Sigmoid colon (tissue), 7 donors: ENCODE results near the gene ITGB8. TPM values are rescaled to one million over a fixed set of nuclear protein-coding genes. Genes with fewer than 3 reads are reported as not detected.

Experiments used
- DNase-seq: peaks from one replicate; pipeline ENCODE4 v3.0.0-alpha.2; 2019
- H3K27ac ChIP-seq, 4 donors: fragments of 200-600 bp; sonication (generic); one replicate each; pipeline ENCODE4 v1.5.1; 2016 to 2019; ENCODE audit warnings: mild to moderate bottlenecking in 1 of 4
- H3K27me3 ChIP-seq, 3 donors: fragments of 200-600 bp; sonication (generic); one replicate each; pipeline ENCODE4 v1.5.1; 2019; ENCODE audit warnings: mild to moderate bottlenecking in 1 of 3
- H3K36me3 ChIP-seq, 4 donors: fragments of 200-600 bp; sonication (generic); one replicate each; pipeline ENCODE4 v1.5.1; 2016 to 2019
- H3K4me1 ChIP-seq, 4 donors: fragments of 200-600 bp; sonication (generic); one replicate each; pipeline ENCODE4 v1.5.1; 2017 to 2019
- H3K4me3 ChIP-seq, 4 donors: fragments of 200-600 bp; sonication (generic); one replicate each; pipeline ENCODE4 v1.5.1; 2017 to 2019; ENCODE audit warnings: mild to moderate bottlenecking in 2 of 4, moderate library complexity in 1 of 4
- H3K9me3 ChIP-seq, 4 donors: fragments of 200-600 bp in 3 of 4; sonication (generic) in 3 of 4; one replicate each; pipeline versions ENCODE4 v1.5.1 to v1.6.1; 2013 to 2019
- EP300 ChIP-seq, 4 donors: sonication (generic); formaldehyde crosslinking; IDR thresholded peaks; one replicate each; pipeline ENCODE4 v1.6.1; 2017; ENCODE audit warnings: antibody characterized with exemption in 4 of 4
- POLR2A ChIP-seq, 2 donors: fragments of 450-650 bp; IDR thresholded peaks; one replicate each; pipeline ENCODE4 v1.6.1; 2016; ENCODE audit warnings: antibody characterized with exemption in 2 of 2, mild to moderate bottlenecking in 2 of 2, moderate library complexity in 2 of 2
- POLR2AphosphoS5 ChIP-seq, 4 donors: sonication (generic); formaldehyde crosslinking; IDR thresholded peaks; one replicate each; pipeline ENCODE4 v1.6.1; 2017; ENCODE audit warnings: antibody characterized with exemption in 4 of 4
- WGBS, 2 donors: extraction: QIAGEN DNeasy Blood & Tissue Kit; methylation state at CpG; one replicate each; pipeline ENCODE4 v1.1.7; 2013; 5-methylcytosine and 5-hydroxymethylcytosine counted together
- intact Hi-C: fragments of 100-400 bp; cut with DNase I; formaldehyde crosslinking; loops from one replicate; pipeline ENCODE4 v1.15.1; 2023
- polyA plus RNA-seq, 3 donors: library from polyadenylated mRNA; stranded (reverse); fragments of 200-250 nt; gene quantifications; one replicate each; pipeline ENCODE4 v1.2.3, GENCODE V29; 2013
- total RNA-seq, 4 donors: library from RNA; depleted of rRNA; stranded (reverse); fragments of >200 nt; gene quantifications; one replicate each; pipeline ENCODE4 v1.1.0, GENCODE V29; 2016
- TF ChIP-seq, protein P1 (sequence below), 4 experiments: fragments of 450-650 bp in 3 of 4; fragments of 200-600 bp in 1 of 4; IDR thresholded peaks; one replicate each; pipeline ENCODE4 v1.5.1; 2016 to 2019; ENCODE audit warnings: antibody characterized with exemption in 4 of 4, mild to moderate bottlenecking in 3 of 4, moderate library complexity in 2 of 4
- donor health status: healthy with polysubstance abuse.
- donor health status: Bipolar disorder and iron deficiency.
- donor health status: healthy.

The ITGB8 gene
- total and polyA plus RNA-seq, 7 donors: 0.23 to 22.4 (median 9.0) TPM

DNA sequence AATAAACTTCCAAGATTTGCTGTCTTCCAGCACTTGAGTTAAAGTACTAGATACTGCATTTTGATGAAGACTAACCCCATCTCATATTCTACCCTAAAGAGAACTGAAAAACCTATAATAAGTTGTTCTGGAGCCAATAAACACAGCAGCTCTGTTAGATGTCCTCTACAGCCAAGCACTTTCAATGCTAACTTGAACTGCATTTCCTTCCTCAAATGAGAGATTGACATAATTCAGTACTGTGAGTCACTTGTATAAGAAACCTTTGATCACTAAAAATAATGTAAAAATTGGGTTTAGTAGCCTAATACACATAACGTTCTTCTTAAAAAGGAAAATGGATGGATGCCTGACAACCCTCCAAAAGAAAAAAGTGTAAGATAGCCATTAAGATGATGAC, 81.3 kb downstream of the ITGB8 start:
- H3K4me1 ChIP-seq: peaks cover 0 to 21% (median 12%) of the 10 kb centered on the region in 4 donors
- H3K9me3 ChIP-seq: no peaks in the 10 kb centered on the region
- DNase-seq: no peak
- H3K4me3 ChIP-seq: no peak overlapping the region
- TF ChIP-seq, protein P1, sequence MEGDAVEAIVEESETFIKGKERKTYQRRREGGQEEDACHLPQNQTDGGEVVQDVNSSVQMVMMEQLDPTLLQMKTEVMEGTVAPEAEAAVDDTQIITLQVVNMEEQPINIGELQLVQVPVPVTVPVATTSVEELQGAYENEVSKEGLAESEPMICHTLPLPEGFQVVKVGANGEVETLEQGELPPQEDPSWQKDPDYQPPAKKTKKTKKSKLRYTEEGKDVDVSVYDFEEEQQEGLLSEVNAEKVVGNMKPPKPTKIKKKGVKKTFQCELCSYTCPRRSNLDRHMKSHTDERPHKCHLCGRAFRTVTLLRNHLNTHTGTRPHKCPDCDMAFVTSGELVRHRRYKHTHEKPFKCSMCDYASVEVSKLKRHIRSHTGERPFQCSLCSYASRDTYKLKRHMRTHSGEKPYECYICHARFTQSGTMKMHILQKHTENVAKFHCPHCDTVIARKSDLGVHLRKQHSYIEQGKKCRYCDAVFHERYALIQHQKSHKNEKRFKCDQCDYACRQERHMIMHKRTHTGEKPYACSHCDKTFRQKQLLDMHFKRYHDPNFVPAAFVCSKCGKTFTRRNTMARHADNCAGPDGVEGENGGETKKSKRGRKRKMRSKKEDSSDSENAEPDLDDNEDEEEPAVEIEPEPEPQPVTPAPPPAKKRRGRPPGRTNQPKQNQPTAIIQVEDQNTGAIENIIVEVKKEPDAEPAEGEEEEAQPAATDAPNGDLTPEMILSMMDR (IDR thresholded peaks at IDR 0.05): no peak
- TF ChIP-seq POLR2A (IDR thresholded peaks at IDR 0.05) (no peak), POLR2AphosphoS5 (IDR thresholded peaks at IDR 0.05) (no peak), EP300 (IDR thresholded peaks at IDR 0.05) (no peak)
- no peak overlapping the region for H3K27ac ChIP-seq
- no peaks in the 10 kb centered on the region for H3K27me3 ChIP-seq
- intact Hi-C loops: no loop called here
- WGBS, 2 donors: 51 to 88% methylated on average over 1 of the region's 1 CpG
- H3K36me3 ChIP-seq: peaks cover 0 to 11% (median 0%) of the 10 kb centered on the region in 4 donors

DNA sequence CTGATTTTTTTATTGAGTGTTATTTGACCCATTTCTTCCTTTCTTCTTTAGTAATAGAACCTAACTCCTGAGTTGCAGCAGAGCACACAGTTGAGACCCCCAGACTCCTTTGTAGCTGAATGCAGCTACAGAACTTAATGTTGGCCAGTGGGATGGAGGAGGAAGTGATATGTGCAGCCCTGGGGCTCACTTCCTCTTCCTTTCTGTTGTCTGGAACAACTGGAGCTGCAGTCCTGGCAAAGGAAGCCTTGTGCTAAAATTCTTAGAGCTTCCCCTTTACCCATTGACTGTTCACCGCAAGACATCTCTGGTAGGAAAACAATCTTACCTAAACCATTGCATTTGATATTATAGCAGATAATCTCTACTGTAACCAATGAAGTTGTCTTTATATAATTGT, 86.6 kb downstream of the ITGB8 start:
- H3K4me3 ChIP-seq: no peak overlapping the region
- H3K27ac ChIP-seq: no peak overlapping the region
- H3K4me1 ChIP-seq: no peaks in the 10 kb centered on the region
- H3K27me3 ChIP-seq: no peaks in the 10 kb centered on the region
- no peak for DNase-seq
- no peaks in the 10 kb centered on the region for H3K9me3 ChIP-seq
- 24 to 60% methylated on average over 1 of the region's 1 CpG for WGBS, 2 donors
- no peaks in the 10 kb centered on the region for H3K36me3 ChIP-seq
- intact Hi-C loops: no loop called here
- no peak for TF ChIP-seq POLR2A (IDR thresholded peaks at IDR 0.05)
- TF ChIP-seq, protein P1 (IDR thresholded peaks at IDR 0.05): no peak
- TF ChIP-seq EP300 (IDR thresholded peaks at IDR 0.05): no peak
- no peak for TF ChIP-seq POLR2AphosphoS5 (IDR thresholded peaks at IDR 0.05)

DNA sequence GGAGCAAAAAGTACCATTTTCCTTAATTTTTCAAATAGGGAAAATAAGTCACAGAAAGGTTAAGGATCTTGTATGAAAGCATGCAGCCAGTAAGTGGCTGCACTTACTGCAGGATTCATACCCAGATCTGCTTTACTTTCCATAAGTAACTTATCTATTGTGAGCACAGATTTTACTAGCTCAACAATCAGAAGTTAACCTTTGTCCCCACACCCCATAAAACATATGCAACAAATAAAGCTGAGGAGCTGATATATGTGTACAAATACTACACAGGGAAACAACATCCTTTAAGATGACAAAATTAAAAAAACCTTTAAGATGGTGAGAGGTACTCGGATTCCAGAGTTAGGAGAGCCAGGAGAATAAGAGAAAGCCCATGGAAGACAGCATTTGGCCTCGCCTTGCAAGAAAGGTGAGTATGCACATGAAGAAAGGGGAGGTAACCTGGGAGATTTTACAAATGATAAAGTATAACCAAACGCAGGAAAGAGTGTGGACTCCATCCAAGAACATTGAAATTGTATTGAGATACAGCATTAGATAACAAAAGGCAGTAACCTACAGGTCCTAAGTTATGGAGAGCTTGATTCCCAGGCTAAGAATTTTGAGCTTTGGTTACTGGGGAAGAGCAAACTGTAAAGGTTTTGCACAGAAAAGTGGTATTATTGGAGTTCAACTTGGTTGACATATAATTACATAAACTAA, 87.1 kb downstream of the ITGB8 start:
- TF ChIP-seq POLR2AphosphoS5 (IDR thresholded peaks at IDR 0.05): no peak
- TF ChIP-seq POLR2A (IDR thresholded peaks at IDR 0.05): no peak
- TF ChIP-seq, protein P1 (IDR thresholded peaks at IDR 0.05): no peak
- TF ChIP-seq EP300 (IDR thresholded peaks at IDR 0.05): no peak
- Histone ChIP-seq H3K4me1 (no peaks in the 10 kb centered on the region), H3K27me3 (no peaks in the 10 kb centered on the region), H3K36me3 (no peaks in the 10 kb centered on the region), H3K4me3 (no peak overlapping the region), H3K27ac (no peak overlapping the region), H3K9me3 (no peaks in the 10 kb centered on the region)
- WGBS, 2 donors: 16 to 65% methylated on average over 3 of the region's 3 CpGs
- DNase-seq: no peak
- intact Hi-C loops: no loop called here

DNA sequence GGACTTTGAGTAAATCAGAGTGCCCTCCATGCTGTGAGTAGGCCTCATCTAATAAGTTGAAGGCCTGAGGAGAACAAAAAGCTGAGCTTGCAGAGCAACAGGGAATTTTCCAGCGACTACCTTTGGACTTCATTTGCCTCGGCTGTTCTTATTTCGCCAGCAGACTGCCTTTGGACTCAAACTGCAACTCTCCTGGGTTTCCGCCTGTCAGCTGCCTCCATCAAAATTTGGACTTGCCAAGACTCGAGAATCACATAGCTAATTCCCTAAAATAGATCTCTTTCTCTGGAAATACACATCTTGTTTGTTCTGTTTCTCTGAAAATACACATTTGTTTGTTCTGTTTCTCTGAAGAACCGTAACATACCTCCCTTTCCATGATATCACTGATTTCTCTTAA, 93.8 kb downstream of the ITGB8 start:
- no peak for DNase-seq
- no peaks in the 10 kb centered on the region for H3K36me3 ChIP-seq
- no peak for TF ChIP-seq EP300 (IDR thresholded peaks at IDR 0.05)
- no peak for TF ChIP-seq POLR2A (IDR thresholded peaks at IDR 0.05)
- TF ChIP-seq POLR2AphosphoS5 (IDR thresholded peaks at IDR 0.05): no peak
- TF ChIP-seq, protein P1 (IDR thresholded peaks at IDR 0.05): no peak
- intact Hi-C loops: no loop called here
- WGBS, 2 donors: 93 to 95% methylated on average over 6 of the region's 6 CpGs
- no peaks in the 10 kb centered on the region for H3K9me3 ChIP-seq
- no peaks in the 10 kb centered on the region for H3K4me1 ChIP-seq
- no peak overlapping the region for H3K27ac ChIP-seq
- no peaks in the 10 kb centered on the region for H3K27me3 ChIP-seq
- no peak overlapping the region for H3K4me3 ChIP-seq

DNA sequence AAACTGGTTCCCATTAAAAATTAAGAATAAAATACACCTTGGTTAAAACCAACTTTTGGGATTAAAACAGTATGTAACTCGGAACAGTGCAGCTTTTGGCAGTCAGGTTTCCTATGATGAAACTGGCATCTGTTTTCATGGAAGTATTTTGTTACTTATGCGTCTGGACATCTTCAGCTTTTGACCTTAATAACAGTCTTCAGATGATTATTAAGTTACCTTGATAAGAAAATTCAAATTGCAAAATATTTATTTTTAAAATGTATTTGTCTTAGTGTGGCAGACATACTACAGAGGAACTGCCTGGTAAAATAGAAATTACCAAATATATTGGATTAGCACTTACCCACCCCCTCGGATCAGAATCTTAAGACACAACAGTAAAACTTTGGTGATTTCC, 100.0 kb downstream of the ITGB8 start:
- WGBS, 2 donors: 89 to 91% methylated on average over 3 of the region's 3 CpGs

More for the DNA sequence above, 100.0 kb downstream of the ITGB8 start:
- Histone ChIP-seq H3K27ac (no peak overlapping the region), H3K9me3 (no peaks in the 10 kb centered on the region), H3K36me3 (no peaks in the 10 kb centered on the region), H3K4me1 (peaks cover 0 to 6% (median 0%) of the 10 kb centered on the region in 4 donors), H3K27me3 (no peaks in the 10 kb centered on the region), H3K4me3 (no peak overlapping the region)
- intact Hi-C loops: no loop called here
- TF ChIP-seq EP300 (IDR thresholded peaks at IDR 0.05) (no peak), POLR2AphosphoS5 (IDR thresholded peaks at IDR 0.05) (no peak), POLR2A (IDR thresholded peaks at IDR 0.05) (no peak)
- TF ChIP-seq, protein P1 (IDR thresholded peaks at IDR 0.05): no peak
- no peak for DNase-seq
